Renal cortical epithelial cell (primary cell): ENCODE measurements around the gene RBM23. TPM values are rescaled to one million over a fixed set of nuclear protein-coding genes. Genes with fewer than 3 reads are reported as not detected.

ENCODE experiments used
- DNase-seq: peaks from one replicate; pipeline ENCODE4 v3.0.0-alpha.2; 2011; ENCODE audit warnings: low read depth
- total RNA-seq: library from RNA; depleted of rRNA; stranded (reverse); fragments of >200 nt; gene quantifications from 2 replicates; pipeline ENCODE4 v1.2.3, GENCODE V29; 2014

RBM23 gene
- total RNA-seq, 1 donor from 2014 or later = 148 TPM

DNA sequence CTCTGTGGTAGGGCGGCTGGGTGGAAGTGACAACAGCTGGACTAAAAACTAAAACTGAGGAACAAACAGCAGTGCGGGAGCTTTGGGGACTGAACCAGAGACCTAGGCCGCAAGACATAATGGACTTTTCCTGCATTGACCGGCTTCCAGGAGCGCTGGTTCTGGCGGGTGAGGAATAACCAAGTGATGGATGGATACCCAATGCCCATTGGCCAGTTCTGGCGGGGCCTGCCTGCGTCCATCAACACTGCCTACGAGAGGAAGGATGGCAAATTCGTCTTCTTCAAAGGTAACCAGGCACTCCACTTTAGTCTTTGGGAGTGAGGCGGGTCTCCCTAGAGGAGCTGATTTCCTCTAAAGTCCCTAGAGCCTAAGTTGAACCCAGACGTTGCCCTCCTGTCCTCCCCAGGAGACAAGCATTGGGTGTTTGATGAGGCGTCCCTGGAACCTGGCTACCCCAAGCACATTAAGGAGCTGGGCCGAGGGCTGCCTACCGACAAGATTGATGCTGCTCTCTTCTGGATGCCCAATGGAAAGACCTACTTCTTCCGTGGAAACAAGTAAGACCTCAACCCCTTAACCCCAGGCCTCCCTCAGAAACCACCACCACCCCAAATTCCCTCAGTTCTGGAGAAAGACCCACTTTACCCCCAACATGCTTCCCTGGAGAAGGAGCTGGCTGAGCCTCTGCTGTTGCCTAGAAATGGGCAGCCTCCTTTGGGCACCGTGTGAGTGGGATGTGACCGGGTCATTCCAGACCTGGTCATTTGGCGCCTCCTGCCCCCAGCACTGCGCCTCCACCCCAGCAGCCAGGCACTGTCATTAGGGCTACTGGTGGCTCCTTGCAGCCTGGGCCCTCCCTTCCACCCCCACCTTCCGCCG is 74.5 kb downstream of the RBM23 start:
- no peak for DNase-seq

Other genes with a start within 250 kb of the RBM23 start
- gene OXA1L, start 152.5 kb downstream of the RBM23 start, total RNA-seq = 28.8 and 42.4 TPM in 2 replicates
- gene SLC7A7, start 103.7 kb downstream of the RBM23 start, total RNA-seq = 12.7 and 18.4 TPM in 2 replicates
- gene MRPL52, start 89.3 kb downstream of the RBM23 start, total RNA-seq = 17.1 and 61.1 TPM in 2 replicates
- gene MMP14, start 82.6 kb downstream of the RBM23 start, total RNA-seq = 180 and 295 TPM in 2 replicates
- 71.9 and 268 TPM in 2 replicates for gene LRP10, start 47.4 kb downstream of the RBM23 start, total RNA-seq
- gene REM2, start 35.9 kb downstream of the RBM23 start, total RNA-seq = under 0.01 and 0.20 TPM in 2 replicates
- 74.3 and 78.0 TPM in 2 replicates for gene PRMT5, start 10.2 kb upstream of the RBM23 start, total RNA-seq
- 17.2 and 36.8 TPM in 2 replicates for gene HAUS4, start 37.9 kb upstream of the RBM23 start, total RNA-seq
- gene AJUBA, start 63.4 kb upstream of the RBM23 start, total RNA-seq = 161 and 189 TPM in 2 replicates
- 6.3 and 16.2 TPM in 2 replicates for gene C14orf93, start 91.0 kb upstream of the RBM23 start, total RNA-seq
- gene PSMB5, start 115.8 kb upstream of the RBM23 start, total RNA-seq = 167 and 251 TPM in 2 replicates
- not detected in 2 replicates for gene PSMB11, start 123.1 kb upstream of the RBM23 start, total RNA-seq
- 3.5 and 6.1 TPM in 2 replicates for gene CDH24, start 138.4 kb upstream of the RBM23 start, total RNA-seq
- gene ACIN1, start 176.0 kb upstream of the RBM23 start, total RNA-seq = 34.0 and 103 TPM in 2 replicates
- 61.6 and 71.0 TPM in 2 replicates for gene C14orf119, start 176.4 kb upstream of the RBM23 start, total RNA-seq
- not detected in 2 replicates for gene CIROP, start 185.8 kb upstream of the RBM23 start, total RNA-seq
- not detected in 2 replicates for gene CEBPE, start 200.1 kb upstream of the RBM23 start, total RNA-seq